Stimulated activated naive CD8-positive, alpha-beta T cell treated with anti-CD3 and anti-CD28 coated beads, Interleukin-15, amount 100 ng/mL, for 72 hours (primary cell): Measurements from ENCODE around the gene WNT3A.

Experiments
- ATAC-seq: fragments of 150-1000 bp; cut with Tn5 transposase; 2 replicates; pipeline ENCODE4 v1.10.0; 2021; ENCODE audit warnings: mild to moderate bottlenecking, moderate library complexity
- DNase-seq, 2 donors: peaks; one replicate each; pipeline ENCODE4 v3.0.0; 2021 to 2022
- H3K27ac Mint-ChIP-seq, 2 donors: one replicate each; pipeline ENCODE4 v1.8.0; 2022; ENCODE audit warnings: mild to moderate bottlenecking in 2 of 2, mixed read lengths in 2 of 2, moderate library complexity in 2 of 2
- H3K27me3 Mint-ChIP-seq: one replicate; pipeline ENCODE4 v1.8.0; 2022; ENCODE audit warnings: mixed read lengths
- H3K4me1 Mint-ChIP-seq: one replicate; pipeline ENCODE4 v1.8.0; 2022; ENCODE audit warnings: mild to moderate bottlenecking, mixed read lengths
- H3K4me3 Mint-ChIP-seq, 2 donors: one replicate each; pipeline ENCODE4 v1.8.0; 2022; ENCODE audit warnings: mild to moderate bottlenecking in 2 of 2, mixed read lengths in 2 of 2, moderate library complexity in 1 of 2
- H3K9me3 Mint-ChIP-seq, 2 donors: one replicate each; pipeline ENCODE4 v1.8.0; 2022; ENCODE audit warnings: mixed read lengths in 2 of 2

Gene WNT3A

GRCh38 chr1:228063251-228064191, 56.7 kb downstream of the WNT3A start:
- DNase-seq = no peak
- Mint-ChIP-seq H3K27ac (no peak overlapping the region), H3K9me3 (no peaks in the 10 kb centered on the region), H3K4me1 (peaks cover 29% of the 10 kb centered on the region), H3K4me3 (no peak overlapping the region), H3K27me3 (peaks cover 74% of the 10 kb centered on the region)
- ATAC-seq = no peak

GRCh38 chr1:228064296-228064695, 57.5 kb downstream of the WNT3A start:
- Mint-ChIP-seq H3K4me3 (no peak overlapping the region), H3K27me3 (peaks cover 66% of the 10 kb centered on the region)
- no peak for ATAC-seq

GRCh38 chr1:228064741-228065542, 58.1 kb downstream of the WNT3A start:
- peaks cover 15% of the 10 kb centered on the region for H3K4me1 Mint-ChIP-seq
- H3K27me3 Mint-ChIP-seq = peaks cover 60% of the 10 kb centered on the region
- H3K4me3 Mint-ChIP-seq = no peak overlapping the region
- H3K9me3 Mint-ChIP-seq = no peaks in the 10 kb centered on the region
- ATAC-seq (no peak), DNase-seq (no peak)
- H3K27ac Mint-ChIP-seq = no peak overlapping the region

More at GRCh38 chr1:228064296-228064695, 57.5 kb downstream of the WNT3A start:
- Mint-ChIP-seq H3K4me1 (peaks cover 21% of the 10 kb centered on the region), H3K27ac (no peak overlapping the region), H3K9me3 (no peaks in the 10 kb centered on the region)
- DNase-seq = no peak

GRCh38 chr1:228065543-228066347, 58.9 kb downstream of the WNT3A start:
- Mint-ChIP-seq H3K9me3 (no peaks in the 10 kb centered on the region), H3K4me1 (peaks cover 7% of the 10 kb centered on the region), H3K4me3 (no peak overlapping the region), H3K27ac (no peak overlapping the region), H3K27me3 (peaks cover 52% of the 10 kb centered on the region)
- DNase-seq (no peak), ATAC-seq (no peak)

- no peaks in the 10 kb centered on the region for H3K9me3 Mint-ChIP-seq
- no peak for ATAC-seq
- H3K4me1 Mint-ChIP-seq = no peaks in the 10 kb centered on the region
- no peak overlapping the region for H3K4me3 Mint-ChIP-seq
- no peak for DNase-seq
- H3K27ac Mint-ChIP-seq = peak overlapping the region in 1 of 2 donors; percentile 44
- peaks cover 45% of the 10 kb centered on the region for H3K27me3 Mint-ChIP-seq
Measured at GRCh38 chr1:228066416-228066815, 59.6 kb downstream of the WNT3A start.

- Mint-ChIP-seq H3K4me1 (no peaks in the 10 kb centered on the region), H3K9me3 (no peaks in the 10 kb centered on the region), H3K27ac (peak overlapping the region in 1 of 2 donors; percentile 44), H3K4me3 (no peak overlapping the region), H3K27me3 (peaks cover 38% of the 10 kb centered on the region)
- ATAC-seq (no peak), DNase-seq (no peak)
Measured at GRCh38 chr1:228066891-228067654, 60.3 kb downstream of the WNT3A start.

GRCh38 chr1:228068359-228068758, 61.6 kb downstream of the WNT3A start:
- no peaks in the 10 kb centered on the region for H3K9me3 Mint-ChIP-seq
- H3K4me3 Mint-ChIP-seq = no peak overlapping the region

GRCh38 chr1:228070173-228070572, 63.4 kb downstream of the WNT3A start:
- no peak overlapping the region for H3K4me3 Mint-ChIP-seq
- no peak for ATAC-seq
- H3K4me1 Mint-ChIP-seq = no peaks in the 10 kb centered on the region
- no peak for DNase-seq
- no peaks in the 10 kb centered on the region for H3K9me3 Mint-ChIP-seq
- H3K27me3 Mint-ChIP-seq = peaks cover 22% of the 10 kb centered on the region
- no peak overlapping the region for H3K27ac Mint-ChIP-seq

More at GRCh38 chr1:228068359-228068758, 61.6 kb downstream of the WNT3A start:
- Mint-ChIP-seq H3K4me1 (no peaks in the 10 kb centered on the region), H3K27me3 (peaks cover 27% of the 10 kb centered on the region), H3K27ac (no peak overlapping the region)
- ATAC-seq (no peak), DNase-seq (no peak)

GRCh38 chr1:228070851-228071250, 64.1 kb downstream of the WNT3A start:
- Mint-ChIP-seq H3K4me3 (no peak overlapping the region), H3K9me3 (no peaks in the 10 kb centered on the region), H3K27ac (no peak overlapping the region), H3K27me3 (peaks cover 15% of the 10 kb centered on the region), H3K4me1 (no peaks in the 10 kb centered on the region)
- DNase-seq (no peak), ATAC-seq (peak; percentile 10)

- peak; percentile 24 for ATAC-seq
- no peak for DNase-seq
- peaks cover 3% of the 10 kb centered on the region for H3K27me3 Mint-ChIP-seq
- no peaks in the 10 kb centered on the region for H3K9me3 Mint-ChIP-seq
- H3K4me1 Mint-ChIP-seq = peaks cover 1% of the 10 kb centered on the region
- H3K4me3 Mint-ChIP-seq = no peak overlapping the region
- no peak overlapping the region for H3K27ac Mint-ChIP-seq
Measured at GRCh38 chr1:228071839-228072657, 65.2 kb downstream of the WNT3A start.

GRCh38 chr1:228072658-228073043, 65.9 kb downstream of the WNT3A start:
- no peak for DNase-seq

GRCh38 chr1:228073061-228073856, 66.5 kb downstream of the WNT3A start:
- H3K27ac Mint-ChIP-seq = no peak overlapping the region

More at GRCh38 chr1:228072658-228073043, 65.9 kb downstream of the WNT3A start:
- ATAC-seq = no peak
- H3K4me3 Mint-ChIP-seq = no peak overlapping the region
- no peak overlapping the region for H3K27ac Mint-ChIP-seq
- H3K9me3 Mint-ChIP-seq = no peaks in the 10 kb centered on the region
- no peaks in the 10 kb centered on the region for H3K27me3 Mint-ChIP-seq
- peaks cover 7% of the 10 kb centered on the region for H3K4me1 Mint-ChIP-seq

GRCh38 chr1:228073857-228074545, 67.2 kb downstream of the WNT3A start:
- Mint-ChIP-seq H3K27me3 (no peaks in the 10 kb centered on the region), H3K27ac (no peak overlapping the region), H3K4me1 (peaks cover 16% of the 10 kb centered on the region), H3K4me3 (no peak overlapping the region), H3K9me3 (no peaks in the 10 kb centered on the region)
- no peak for ATAC-seq
- no peak for DNase-seq

More at GRCh38 chr1:228073061-228073856, 66.5 kb downstream of the WNT3A start:
- ATAC-seq = peak; percentile 11
- Mint-ChIP-seq H3K4me3 (no peak overlapping the region), H3K27me3 (no peaks in the 10 kb centered on the region), H3K4me1 (peaks cover 10% of the 10 kb centered on the region), H3K9me3 (no peaks in the 10 kb centered on the region)
- no peak for DNase-seq
